Measurements from ENCODE around the gene DQX1.

DNA sequence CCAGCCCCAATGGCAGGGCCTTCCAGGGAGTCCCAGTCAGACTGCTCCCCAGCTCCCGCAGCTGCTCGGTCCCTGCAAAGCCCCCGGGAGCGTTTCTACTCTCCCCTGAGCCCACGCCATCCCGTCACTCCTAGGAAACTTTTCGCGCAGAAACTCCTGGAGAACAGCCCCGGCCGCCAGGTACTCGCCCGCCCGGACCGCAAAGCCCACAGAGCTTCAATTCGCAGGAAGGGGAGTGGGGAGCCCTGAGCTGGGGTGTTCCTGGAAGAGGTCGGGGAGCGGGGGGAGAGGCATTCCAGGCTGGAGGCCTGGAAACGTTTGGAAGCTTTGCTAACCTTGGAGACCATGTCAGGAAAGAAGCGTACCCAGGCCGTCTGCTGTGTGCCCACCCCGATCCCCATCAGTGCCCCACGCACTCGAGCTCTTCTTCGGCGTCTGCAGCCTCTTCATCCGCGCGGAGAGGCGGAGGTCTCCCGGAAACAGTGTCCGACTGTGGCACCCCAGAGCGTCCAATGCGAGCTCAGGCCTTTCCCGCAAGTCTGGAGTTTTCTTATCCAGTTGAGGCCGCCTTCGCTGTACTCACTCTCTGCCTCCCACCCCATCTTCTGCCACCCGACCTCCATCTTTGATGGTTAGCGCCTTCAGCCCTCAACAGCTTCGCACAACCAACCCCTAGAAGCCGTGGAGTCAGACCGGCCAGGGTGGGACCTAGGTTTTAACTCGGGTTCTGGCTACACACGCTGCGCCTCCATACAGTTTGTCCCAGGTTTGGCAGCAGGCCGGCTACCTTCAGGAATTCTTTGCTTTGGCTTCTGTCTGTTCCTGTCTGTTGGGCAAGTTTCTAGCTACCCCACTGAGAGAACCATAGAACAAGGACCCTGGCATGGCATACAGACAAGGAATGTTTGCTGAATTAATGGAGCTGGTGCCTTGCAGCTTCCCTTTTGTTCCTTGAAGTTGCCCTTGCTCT is 22.2 kb downstream of the DQX1 start:
- TF ChIP-seq, protein P1, sequence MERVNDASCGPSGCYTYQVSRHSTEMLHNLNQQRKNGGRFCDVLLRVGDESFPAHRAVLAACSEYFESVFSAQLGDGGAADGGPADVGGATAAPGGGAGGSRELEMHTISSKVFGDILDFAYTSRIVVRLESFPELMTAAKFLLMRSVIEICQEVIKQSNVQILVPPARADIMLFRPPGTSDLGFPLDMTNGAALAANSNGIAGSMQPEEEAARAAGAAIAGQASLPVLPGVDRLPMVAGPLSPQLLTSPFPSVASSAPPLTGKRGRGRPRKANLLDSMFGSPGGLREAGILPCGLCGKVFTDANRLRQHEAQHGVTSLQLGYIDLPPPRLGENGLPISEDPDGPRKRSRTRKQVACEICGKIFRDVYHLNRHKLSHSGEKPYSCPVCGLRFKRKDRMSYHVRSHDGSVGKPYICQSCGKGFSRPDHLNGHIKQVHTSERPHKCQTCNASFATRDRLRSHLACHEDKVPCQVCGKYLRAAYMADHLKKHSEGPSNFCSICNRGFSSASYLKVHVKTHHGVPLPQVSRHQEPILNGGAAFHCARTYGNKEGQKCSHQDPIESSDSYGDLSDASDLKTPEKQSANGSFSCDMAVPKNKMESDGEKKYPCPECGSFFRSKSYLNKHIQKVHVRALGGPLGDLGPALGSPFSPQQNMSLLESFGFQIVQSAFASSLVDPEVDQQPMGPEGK (CRISPR knock-in tag; IDR thresholded peaks at IDR 0.05; ENCODE audit: borderline replicate concordance) = no peak
- no peak for TF ChIP-seq ZFP30 (CRISPR knock-in tag; IDR thresholded peaks at IDR 0.05)
- no peak for TF ChIP-seq ZFP3 (CRISPR knock-in tag; IDR thresholded peaks at IDR 0.05)
- no peak for TF ChIP-seq GLIS3 (CRISPR knock-in tag; IDR thresholded peaks at IDR 0.05)
- no peak for TF ChIP-seq BACH2 (CRISPR knock-in tag; IDR thresholded peaks at IDR 0.05; ENCODE audit: borderline replicate concordance)
- TF ChIP-seq, protein P2, sequence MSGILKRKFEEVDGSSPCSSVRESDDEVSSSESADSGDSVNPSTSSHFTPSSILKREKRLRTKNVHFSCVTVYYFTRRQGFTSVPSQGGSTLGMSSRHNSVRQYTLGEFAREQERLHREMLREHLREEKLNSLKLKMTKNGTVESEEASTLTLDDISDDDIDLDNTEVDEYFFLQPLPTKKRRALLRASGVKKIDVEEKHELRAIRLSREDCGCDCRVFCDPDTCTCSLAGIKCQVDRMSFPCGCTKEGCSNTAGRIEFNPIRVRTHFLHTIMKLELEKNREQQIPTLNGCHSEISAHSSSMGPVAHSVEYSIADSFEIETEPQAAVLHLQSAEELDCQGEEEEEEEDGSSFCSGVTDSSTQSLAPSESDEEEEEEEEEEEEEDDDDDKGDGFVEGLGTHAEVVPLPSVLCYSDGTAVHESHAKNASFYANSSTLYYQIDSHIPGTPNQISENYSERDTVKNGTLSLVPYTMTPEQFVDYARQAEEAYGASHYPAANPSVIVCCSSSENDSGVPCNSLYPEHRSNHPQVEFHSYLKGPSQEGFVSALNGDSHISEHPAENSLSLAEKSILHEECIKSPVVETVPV (CRISPR knock-in tag; IDR thresholded peaks at IDR 0.05) = no peak
- TF ChIP-seq ISL1 (CRISPR knock-in tag; IDR thresholded peaks at IDR 0.05) = no peak
- TF ChIP-seq RARB (CRISPR knock-in tag; IDR thresholded peaks at IDR 0.05) = no peak
- TF ChIP-seq PPARA (CRISPR knock-in tag; IDR thresholded peaks at IDR 0.05; ENCODE audit: borderline replicate concordance) = no peak

Measured in SK-N-SH treated with all-trans-retinoic acid at 6 μM for 48 hours (cell line).